ENCODE results near the gene SFSWAP.
"Not testable (repeated sequence)": the region's sequence is repeated elsewhere in the genome, so short reads cannot be mapped to it uniquely, and the experiment has no call there.

DNA sequence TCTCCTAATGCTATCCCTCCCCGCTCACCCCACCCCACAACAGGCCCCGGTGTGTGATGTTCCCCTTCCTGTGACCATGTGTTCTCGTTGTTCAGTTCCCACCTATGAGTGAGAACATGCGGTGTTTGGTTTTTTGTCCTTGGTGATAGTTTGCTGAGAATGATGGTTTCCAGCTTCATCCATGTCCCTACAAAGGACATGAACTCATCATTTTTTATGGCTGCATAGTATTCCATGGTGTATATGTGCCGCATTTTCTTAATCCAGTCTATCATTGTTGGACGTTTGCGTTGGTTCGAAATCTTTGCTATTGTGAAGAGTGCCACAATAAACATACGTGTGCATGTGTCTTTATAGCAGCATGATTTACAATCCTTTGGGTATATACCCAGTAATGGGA is 66.4 kb downstream of the SFSWAP start:
- not testable (repeated sequence) for TF ChIP-seq ZNF671 (CRISPR knock-in tag; IDR thresholded peaks at IDR 0.05); ESRRA (CRISPR knock-in tag; IDR thresholded peaks at IDR 0.05; ENCODE audit: borderline replicate concordance); NR3C1 (CRISPR knock-in tag; conservative IDR thresholded peaks at IDR 0.05; ENCODE audit: low read depth)
- TF ChIP-seq, protein P1, sequence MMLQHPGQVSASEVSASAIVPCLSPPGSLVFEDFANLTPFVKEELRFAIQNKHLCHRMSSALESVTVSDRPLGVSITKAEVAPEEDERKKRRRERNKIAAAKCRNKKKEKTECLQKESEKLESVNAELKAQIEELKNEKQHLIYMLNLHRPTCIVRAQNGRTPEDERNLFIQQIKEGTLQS (CRISPR knock-in tag; conservative IDR thresholded peaks at IDR 0.05): not testable (repeated sequence)
- TF ChIP-seq, protein P2, sequence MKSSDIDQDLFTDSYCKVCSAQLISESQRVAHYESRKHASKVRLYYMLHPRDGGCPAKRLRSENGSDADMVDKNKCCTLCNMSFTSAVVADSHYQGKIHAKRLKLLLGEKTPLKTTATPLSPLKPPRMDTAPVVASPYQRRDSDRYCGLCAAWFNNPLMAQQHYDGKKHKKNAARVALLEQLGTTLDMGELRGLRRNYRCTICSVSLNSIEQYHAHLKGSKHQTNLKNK (CRISPR knock-in tag; IDR thresholded peaks at IDR 0.05): not testable (repeated sequence)
- TF ChIP-seq, protein P3, sequence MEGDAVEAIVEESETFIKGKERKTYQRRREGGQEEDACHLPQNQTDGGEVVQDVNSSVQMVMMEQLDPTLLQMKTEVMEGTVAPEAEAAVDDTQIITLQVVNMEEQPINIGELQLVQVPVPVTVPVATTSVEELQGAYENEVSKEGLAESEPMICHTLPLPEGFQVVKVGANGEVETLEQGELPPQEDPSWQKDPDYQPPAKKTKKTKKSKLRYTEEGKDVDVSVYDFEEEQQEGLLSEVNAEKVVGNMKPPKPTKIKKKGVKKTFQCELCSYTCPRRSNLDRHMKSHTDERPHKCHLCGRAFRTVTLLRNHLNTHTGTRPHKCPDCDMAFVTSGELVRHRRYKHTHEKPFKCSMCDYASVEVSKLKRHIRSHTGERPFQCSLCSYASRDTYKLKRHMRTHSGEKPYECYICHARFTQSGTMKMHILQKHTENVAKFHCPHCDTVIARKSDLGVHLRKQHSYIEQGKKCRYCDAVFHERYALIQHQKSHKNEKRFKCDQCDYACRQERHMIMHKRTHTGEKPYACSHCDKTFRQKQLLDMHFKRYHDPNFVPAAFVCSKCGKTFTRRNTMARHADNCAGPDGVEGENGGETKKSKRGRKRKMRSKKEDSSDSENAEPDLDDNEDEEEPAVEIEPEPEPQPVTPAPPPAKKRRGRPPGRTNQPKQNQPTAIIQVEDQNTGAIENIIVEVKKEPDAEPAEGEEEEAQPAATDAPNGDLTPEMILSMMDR (IDR thresholded peaks at IDR 0.05): not testable (repeated sequence)
- TF ChIP-seq, protein P4, sequence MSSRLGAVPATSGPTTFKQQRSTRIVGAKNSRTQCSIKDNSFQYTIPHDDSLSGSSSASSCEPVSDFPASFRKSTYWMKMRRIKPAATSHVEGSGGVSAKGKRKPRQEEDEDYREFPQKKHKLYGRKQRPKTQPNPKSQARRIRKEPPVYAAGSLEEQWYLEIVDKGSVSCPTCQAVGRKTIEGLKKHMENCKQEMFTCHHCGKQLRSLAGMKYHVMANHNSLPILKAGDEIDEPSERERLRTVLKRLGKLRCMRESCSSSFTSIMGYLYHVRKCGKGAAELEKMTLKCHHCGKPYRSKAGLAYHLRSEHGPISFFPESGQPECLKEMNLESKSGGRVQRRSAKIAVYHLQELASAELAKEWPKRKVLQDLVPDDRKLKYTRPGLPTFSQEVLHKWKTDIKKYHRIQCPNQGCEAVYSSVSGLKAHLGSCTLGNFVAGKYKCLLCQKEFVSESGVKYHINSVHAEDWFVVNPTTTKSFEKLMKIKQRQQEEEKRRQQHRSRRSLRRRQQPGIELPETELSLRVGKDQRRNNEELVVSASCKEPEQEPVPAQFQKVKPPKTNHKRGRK (CRISPR knock-in tag; IDR thresholded peaks at IDR 0.05; ENCODE audit: borderline replicate concordance): not testable (repeated sequence)
